GM20431 (cell line): ENCODE measurements around the gene PGAP6.
"Not testable (repeated sequence)": the region's sequence is repeated elsewhere in the genome, so short reads cannot be mapped to it uniquely, and the experiment has no call there.

ENCODE experiments used
- in situ Hi-C: fragments of 300-500 bp; cut with MseI, MboI; formaldehyde crosslinking; loops from one replicate; pipeline ENCODE4 v1.15.0; 2020; ENCODE audit warnings: low sequenced_read_pairs; ENCODE audit not compliant: unreplicated experiment

PGAP6 gene

DNA sequence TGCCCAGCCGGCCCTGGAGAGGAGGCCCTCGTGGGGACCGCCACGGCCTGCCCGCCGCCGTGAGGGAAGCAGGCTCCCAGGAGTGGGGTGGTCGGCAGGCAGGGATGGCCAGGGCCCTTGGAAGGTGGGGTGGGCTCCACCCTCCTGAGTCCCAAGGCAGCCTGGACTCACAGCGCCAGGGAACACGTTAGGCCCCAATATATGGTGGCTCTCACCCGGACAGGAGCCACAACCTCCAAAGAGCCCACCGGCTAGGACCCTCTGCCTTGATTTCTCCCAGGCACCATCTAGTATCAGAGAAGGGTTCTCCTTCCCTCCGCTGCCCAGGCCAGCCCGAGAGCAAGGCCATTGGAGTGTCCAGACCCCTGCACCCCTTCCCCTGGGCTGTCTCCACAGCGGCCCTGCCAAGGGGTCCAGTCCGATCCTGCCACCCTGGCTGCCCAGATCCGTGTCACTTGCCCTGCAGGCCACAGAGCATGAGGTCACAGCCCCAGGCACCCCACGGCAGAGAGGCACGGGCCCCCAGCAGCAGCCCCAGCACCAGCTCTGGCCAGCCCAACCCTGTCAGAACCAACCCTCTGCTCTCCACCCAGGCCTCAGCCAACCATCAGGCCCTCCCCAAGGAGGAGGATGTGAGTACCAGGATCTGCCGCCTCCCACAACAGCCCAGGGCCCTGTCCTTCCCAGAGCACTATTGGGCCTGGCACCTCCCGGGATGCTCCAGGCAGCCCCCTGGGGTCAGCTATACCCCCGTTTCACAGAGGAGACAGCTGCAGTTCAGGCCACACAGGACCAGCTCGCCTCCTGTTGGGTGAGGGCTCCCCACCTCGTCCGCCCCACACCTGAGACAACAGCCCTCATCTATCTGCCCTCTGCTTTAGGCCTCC, 28.1 kb downstream of the PGAP6 start:
- in situ Hi-C loops = no loop called here

DNA sequence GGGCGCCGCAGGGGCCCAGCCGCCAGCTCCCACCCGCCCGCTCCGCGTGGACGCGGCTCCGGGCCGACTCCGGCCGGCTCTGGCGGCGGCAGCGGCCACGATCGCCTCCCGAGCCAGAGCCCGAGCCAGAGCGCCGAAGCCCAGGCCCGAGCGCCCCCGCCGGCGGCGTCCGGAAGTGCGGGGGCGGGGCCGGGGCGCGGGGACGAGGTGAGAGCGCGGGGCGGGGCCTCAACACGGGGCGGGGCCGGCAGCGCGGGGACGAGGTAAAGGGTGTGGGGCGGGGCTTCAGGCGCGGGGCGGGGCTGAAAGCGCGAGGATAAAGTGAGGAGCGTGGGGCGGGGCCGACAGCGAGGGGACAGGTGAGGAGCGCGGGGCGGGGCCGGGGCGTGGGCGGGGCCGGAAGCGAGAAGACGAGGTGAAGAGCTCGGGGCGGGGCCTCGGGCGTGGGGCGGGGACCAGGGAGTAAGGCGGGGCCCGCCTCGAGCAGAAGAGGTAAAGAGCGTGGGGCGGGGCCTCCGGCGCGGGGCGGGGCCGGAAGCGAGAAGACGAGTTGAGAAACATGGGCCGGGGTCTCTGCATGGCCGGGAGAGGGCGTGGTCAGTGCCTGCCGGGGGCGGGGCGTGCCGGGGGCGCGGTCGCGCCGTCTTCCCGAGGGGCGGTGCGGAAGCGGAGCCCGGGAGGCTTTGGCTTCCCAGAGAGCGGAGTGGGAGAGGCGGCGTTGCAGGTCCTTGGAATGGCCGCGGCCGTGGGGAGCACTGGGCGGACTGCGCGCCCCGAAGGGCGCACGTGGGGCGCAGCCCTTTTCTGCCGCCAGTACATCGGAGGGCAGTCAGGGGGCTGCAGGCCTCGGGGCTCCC, 29.0 kb downstream of the PGAP6 start, which contains the start of gene AXIN1:
Gene AXIN1 (minus strand): TSS at position 177 of the 857 bp plus-strand sequence. CDS start 5,698 bp downstream, outside the sequence.
- in situ Hi-C loops = no loop called here

DNA sequence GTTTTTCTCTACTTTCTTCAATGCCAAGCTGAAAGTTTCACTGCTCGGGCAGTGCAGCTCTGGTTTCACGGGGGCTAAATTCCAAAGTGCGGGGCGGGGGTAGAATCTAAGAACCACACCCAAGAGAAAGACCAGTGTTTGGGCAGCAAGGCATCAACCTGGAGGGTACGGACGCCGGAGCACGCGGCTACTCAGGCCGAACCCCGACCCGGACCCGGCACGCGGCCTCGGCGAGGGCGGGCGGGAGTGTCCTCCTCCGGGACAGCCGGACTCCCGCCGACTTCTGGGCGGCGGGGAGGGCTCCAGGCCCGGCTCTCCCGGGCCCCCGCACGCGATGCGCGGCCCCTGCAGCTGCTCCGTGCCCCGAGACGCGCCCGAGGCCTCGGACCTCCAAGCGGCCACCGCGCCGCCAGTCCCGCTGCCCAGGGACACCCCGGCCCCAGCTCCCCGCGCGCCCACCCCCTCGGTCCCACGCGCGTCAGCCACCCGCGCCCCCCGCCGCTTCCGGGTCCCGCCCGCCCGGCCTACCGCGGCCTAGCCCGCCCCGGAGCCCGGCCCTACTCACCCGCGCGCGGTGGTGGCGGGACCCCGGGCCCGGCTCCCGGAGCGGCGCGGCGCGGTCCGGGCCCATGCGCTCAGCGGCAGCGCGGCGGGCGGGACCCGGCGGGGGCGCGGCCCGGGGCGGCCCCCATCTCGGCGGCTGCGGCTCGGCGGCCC, 29.8 kb downstream of the PGAP6 start:
- in situ Hi-C loops = no loop called here

DNA sequence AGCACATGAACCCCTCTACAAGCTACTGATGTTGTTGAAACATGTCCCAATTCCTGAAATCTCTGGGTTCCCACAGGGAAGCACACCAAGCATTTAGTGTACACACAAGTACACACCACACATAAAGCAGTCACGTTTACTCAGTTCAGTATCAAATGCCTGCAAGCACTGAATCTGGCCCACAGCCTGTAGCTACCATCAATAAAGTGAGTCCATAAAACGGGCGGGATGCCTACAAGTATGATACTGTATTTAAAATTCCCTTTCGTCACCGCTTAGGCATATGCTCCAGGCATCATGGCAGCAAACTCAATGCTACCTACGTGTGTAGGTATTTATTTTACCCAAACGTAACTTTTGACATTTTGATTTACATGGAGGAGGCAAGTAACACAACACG, 31.6 kb downstream of the PGAP6 start:
- in situ Hi-C loops = no loop called here

DNA sequence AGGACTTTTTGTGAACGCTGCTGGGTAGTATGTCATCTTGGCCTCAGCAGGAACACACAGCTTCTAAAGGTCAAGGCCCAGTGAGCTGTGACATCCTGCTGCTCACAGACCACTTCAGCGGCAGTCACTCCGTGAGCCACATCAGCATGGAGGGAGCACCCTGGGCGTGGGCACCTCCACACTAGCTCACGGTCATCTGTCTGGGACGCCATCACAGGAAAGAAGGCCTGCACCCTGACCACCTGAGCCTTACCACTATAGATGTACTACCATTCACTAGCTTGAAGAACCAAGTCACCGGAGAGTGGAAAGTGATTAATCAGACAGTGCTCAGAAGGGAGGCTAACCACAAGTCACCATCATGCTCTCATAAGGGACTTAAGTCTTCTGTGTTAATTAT, 32.6 kb downstream of the PGAP6 start:
- in situ Hi-C loops = no loop called here

DNA sequence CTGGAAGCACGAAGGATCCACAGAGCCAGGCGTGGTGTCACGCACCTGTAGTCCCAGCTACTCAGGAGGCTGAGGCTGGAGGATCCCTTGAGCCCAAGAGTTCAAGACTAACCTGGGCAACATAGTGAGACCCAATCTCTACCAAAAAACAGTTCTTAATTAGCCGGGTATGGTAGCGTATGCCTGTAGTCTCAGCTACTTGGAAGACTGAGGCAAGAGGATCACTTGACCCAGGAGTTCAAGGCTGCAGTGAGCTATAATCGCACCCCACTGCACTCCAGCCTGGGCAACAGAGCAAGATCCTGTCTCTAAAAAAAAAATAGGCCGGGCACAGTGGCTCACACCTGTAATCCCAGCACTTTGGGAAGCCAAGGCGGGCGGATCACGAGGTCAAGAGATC, 33.3 kb downstream of the PGAP6 start:
- in situ Hi-C loops = not testable (repeated sequence)

DNA sequence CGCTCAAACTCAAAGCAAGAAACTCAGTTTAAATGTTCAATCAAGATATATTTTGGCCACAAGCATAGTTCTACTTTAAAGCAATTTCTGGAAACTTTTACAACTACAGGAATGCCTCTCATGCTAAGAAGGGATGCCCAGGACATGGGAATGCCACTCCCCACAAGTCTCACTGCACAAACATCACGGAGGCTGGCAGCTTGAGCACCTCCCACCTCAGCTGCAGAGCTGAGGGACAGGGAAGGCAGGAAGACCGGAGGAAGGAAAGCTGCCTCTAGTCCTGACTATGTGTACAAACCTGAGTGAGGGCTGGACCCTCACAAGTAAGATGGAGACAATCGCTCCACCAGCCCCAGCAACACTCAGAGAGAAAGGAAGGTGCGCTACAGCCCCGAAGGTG, 34.6 kb downstream of the PGAP6 start:
- in situ Hi-C loops = no loop called here

DNA sequence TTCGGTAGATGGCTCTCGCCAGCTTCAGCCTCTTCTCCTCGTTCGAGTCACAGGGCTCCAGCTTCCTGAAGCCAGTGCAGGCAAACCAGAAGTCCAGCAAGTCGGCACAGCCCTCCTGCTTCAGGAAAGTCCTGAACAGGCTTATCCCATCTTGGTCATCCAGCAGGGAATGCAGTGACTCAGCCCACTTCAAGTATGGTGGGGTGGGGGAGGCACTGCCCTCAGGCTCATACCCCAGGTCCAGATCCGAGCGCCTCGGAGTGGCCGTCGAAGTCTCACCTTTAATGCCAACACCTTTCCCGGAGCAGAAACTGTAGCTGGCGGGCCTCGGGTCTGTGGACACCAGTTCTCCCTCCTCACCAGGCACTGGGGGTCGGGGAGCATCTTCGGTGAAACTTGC, 35.2 kb downstream of the PGAP6 start:
- in situ Hi-C loops = no loop called here

DNA sequence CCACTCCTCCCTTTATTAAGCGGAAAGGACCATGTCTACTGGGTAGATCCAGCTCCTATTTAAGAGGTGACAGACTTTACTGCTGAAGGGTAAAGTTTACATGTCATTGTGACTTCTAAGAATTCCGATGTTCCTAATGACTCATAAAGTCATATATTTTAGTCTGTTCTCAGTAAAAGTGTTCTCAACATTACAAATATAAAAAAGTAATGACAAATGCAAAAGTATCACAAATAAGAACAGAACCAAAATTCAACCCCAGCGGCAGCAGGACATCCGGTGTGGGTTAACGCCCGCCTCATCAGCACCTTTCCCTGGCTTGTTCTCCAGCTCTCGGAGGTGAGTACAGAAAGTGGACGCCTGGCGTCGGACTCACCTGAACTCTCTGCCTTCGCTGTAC, 36.0 kb downstream of the PGAP6 start:
- in situ Hi-C loops = no loop called here

DNA sequence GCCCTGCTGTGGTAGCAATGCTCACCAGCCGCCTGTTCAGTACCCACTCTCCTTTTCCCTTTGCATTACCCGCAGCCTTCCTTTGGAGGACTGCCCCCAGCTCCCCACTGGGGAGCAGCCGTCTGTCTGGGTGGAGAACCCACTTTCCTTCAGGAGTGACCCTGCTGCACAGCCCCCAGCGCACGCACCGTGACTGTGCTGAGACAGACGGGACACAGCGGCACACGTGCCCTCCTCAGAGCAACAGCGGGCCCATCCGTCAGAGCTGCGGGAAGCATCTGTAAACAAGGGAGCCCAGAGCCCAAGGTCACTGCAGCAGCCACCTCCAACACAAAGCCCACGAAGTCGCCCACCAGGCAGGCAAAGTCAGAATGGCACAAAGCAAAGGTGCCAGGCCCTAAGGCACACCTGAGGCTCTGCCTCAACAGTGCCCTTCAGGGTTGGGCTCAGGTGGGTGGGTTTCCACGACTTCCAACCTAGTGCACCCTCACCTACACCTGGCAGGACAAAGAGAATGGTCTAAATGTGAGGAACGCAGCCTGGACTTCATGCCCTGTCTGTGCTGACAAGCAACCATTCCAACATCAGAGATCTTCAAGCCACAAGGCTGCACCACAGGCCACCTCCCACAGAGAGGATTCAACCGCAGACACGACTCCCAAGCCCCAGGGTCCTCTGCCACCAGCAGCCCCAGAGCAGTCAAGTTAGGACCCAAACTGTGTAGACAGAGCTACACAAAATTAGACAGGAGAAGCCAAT, 39.1 kb downstream of the PGAP6 start:
- in situ Hi-C loops = no loop called here

DNA sequence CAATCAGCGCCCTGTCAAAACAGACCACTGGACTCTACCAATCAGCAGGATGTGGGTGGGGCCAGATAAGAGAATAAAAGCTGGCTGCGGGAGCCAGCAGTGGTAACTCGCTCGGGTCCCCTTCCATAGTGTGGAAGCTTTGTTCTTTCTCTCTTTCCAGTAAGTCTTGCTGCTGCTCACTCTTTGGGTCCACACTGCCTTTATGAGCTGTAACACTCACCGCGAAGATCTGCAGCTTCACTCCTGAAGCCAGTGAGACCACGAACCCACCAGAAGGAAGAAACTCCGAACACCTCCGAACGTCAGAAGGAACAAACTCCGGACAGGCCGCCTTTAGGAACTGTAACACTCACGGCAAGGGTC, 39.8 kb downstream of the PGAP6 start:
- in situ Hi-C loops = not testable (repeated sequence)

DNA sequence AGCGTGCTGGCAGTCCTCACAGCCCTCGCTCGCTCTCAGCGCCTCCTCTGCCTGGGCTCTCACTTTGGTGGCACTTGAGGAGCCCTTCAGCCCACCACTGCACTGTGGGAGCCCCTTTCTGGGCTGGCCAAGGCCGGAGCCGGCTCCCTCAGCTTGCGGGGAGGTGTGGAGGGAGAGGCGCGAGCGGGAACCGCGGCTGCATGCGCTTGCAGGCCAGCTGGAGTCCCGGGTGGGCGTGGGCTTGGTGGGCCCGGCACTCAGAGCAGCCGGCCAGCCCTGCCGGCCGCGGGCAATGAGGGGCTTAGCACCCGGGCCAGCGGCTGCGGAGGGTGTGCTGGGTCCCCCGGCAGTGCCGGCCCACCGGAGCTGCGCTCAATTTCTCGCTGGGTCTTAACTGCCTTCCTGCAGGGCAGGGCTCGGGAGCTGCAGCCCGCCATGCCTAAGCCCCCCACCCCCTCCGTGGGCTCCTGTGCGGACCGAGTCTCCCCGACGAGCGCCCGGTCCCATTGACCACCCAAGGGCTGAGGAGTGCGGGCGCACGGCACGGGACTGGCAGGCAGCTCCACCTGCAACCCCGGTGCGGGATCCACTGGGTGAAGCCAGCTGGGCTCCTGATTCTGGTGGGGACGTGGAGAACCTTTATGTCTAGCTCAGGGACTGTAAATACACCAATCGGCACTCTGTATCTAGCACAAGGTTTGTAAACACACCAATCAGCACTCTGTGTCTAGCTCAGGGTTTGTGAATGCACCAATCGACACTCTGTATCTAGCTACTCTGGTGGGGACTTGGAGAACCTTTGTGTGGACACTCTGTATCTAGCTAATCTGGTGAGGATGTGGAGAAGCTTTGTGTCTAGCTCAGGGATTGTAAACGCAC, 40.4 kb downstream of the PGAP6 start:
- in situ Hi-C loops = not testable (repeated sequence)

DNA sequence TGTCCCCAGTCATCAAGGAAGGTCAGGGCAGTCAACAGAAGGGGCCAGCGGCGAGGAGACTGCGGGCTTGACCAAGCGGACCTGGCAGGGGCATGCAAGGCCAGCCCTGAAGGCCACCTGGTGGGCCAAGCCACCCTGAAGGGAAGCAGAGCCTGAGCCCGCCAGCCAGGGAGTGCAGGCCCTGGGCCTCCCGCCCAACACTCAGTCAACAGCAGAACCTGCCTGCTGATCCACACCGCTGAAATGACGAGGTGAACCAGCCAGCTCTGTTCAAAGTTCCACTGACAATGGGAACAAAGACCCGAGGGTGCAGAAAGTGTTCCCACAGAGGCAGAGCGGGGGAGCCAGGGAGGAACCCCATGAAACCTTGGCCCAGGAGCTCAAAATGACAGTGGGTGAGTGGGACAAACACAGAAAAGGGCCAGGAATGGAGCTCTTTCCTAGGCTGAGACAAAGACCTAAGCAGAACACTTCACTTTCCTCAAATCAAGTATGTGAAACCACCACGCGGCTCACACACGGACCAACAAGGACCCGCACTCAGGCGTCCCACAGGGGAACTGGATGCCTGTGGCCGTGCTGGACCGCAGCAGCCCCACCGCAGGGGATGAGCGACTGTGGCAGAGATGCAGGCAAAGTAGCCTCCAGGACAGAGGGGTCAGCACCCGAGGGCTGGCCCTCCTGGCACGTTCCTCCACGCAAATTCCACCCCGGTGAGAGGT, 41.2 kb downstream of the PGAP6 start:
- in situ Hi-C loops = no loop called here

DNA sequence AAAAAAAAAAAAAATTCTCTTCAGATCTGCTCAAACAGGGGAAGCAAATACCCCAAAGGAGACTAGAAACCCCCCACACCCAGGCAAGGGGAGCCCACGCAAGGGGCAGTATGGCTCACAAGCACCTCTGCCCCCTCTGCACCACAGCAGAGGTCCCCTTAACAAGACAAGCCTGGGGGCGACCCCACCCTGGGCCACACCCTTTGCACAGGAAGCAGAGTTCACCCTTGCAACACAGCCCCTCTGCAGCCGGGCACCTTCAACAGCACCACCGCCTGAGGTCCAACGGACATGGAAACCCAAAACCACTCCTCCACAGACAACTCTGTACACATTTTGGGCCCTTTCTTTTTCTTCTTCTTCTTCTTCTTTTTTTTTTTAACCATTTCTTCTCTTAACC, 42.1 kb downstream of the PGAP6 start:
- in situ Hi-C loops = no loop called here

DNA sequence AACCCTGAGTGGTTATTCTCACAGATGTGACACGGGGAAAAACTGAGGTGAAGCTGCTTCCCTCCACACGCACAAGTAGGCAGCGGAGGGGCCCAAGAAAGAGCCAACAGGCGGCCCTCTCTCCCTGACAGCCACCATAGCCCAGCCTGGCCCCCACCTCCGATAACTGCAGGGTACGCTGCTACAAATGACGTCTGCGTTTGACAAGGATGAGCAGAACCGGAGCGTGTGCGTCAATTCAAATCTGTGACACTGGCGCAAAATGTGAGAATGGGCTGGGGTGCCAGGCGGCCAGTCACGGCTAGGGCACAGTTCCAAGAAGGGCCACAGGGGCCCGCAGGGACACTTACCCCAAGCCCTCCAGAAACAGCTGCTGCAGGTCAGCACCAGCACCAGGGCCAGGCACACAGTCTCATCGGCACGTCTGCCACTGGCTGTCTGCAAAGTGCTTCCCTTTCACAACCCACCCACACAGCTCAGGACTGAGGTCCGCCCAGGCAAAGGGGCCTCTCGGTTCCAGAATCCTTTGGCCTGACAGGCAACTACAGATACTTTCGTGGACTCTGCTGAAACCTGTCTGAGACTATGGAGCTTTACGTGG, 43.7 kb downstream of the PGAP6 start:
- in situ Hi-C loops = no loop called here

DNA sequence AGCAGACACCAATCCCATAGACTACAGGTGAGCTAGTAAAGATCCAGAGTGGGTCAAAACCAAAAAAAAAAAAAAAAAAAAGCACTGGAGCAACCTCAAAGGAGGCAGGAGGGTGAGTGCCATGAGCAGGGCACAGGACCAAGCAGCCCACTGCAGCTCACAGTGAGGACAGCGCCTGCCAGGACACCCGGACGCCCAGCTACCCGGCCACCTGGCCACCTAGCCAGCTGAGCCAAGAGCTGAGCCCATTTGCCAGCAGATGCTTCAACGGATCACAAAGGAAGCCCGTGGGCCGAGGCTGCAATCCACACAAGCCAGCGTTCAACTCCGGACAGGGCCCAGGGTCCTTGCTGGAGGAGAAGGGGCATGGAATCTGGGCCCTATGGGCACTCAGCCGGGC, 44.3 kb downstream of the PGAP6 start:
- in situ Hi-C loops = no loop called here

DNA sequence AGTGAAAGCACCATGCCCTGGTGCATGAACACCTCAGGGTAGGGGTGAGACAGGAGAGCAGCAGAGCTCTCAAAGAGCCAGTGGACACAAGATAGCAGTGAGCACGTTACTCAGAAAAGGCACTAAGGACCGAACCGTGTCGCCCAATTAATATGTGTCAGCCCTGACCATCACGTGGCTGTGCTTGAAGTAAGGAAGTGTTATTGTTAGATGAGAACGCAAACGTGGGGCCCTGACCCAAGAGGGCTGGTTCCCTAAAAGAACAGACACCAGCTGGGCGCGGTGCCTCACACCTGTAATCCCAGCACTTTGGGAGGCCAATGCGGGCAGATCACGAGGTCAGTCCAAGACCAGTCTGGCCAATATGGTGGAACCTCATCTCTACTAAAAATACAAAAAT, 45.5 kb downstream of the PGAP6 start:
- in situ Hi-C loops = no loop called here
